ENCODE data around the gene OSBPL5.

The OSBPL5 gene

GRCh38 chr11:3087821-3088800 lies 77.0 kb downstream of the OSBPL5 start:
- Histone ChIP-seq H3K27me3 (ENCODE audit: insufficient read depth, low read length, poor library complexity, severe bottlenecking) (no peaks in the 10 kb centered on the region), H3K4me1 (ENCODE audit: insufficient read depth, low read length, poor library complexity, severe bottlenecking) (no peaks in the 10 kb centered on the region), H4K20me1 (ENCODE audit: insufficient read depth, low read length, poor library complexity, severe bottlenecking) (no peaks in the 10 kb centered on the region), H3K79me2 (ENCODE audit: insufficient read depth, low read length) (no peaks in the 10 kb centered on the region), H3K9ac (ENCODE audit: low read depth, low read length, poor library complexity, severe bottlenecking) (no peak overlapping the region), H3K36me3 (ENCODE audit: insufficient read depth, low read length) (no peaks in the 10 kb centered on the region), H3K9me3 (ENCODE audit: insufficient read depth, low read depth, low read length) (no peaks in the 10 kb centered on the region), H3K4me2 (ENCODE audit: low read depth, low read length, poor library complexity, severe bottlenecking) (no peak overlapping the region), H2AFZ (ENCODE audit: low read length) (no peak overlapping the region), H3K4me3 (ENCODE audit: low read length, poor library complexity, severe bottlenecking) (no peak overlapping the region), H3F3A (ENCODE audit: low read depth) (no peaks in the 10 kb centered on the region), H3K9me2 (replicated peaks; ENCODE audit: low read depth, low read length) (no peaks in the 10 kb centered on the region)
- no peak for TF ChIP-seq EZH2phosphoT487 (IDR thresholded peaks at IDR 0.05; ENCODE audit: borderline replicate concordance)
- TF ChIP-seq CTCF (conservative IDR thresholded peaks at IDR 0.05; ENCODE audit: low read length), result no peak

GRCh38 chr11:3087373-3087772 lies 77.7 kb downstream of the OSBPL5 start:
- Histone ChIP-seq H3K9me2 (replicated peaks; ENCODE audit: low read depth, low read length) (no peaks in the 10 kb centered on the region), H3K27me3 (ENCODE audit: insufficient read depth, low read length, poor library complexity, severe bottlenecking) (no peaks in the 10 kb centered on the region), H3K4me2 (ENCODE audit: low read depth, low read length, poor library complexity, severe bottlenecking) (no peak overlapping the region), H3K9ac (ENCODE audit: low read depth, low read length, poor library complexity, severe bottlenecking) (no peak overlapping the region), H3K9me3 (ENCODE audit: insufficient read depth, low read depth, low read length) (no peaks in the 10 kb centered on the region), H3K4me1 (ENCODE audit: insufficient read depth, low read length, poor library complexity, severe bottlenecking) (no peaks in the 10 kb centered on the region), H3K36me3 (ENCODE audit: insufficient read depth, low read length) (no peaks in the 10 kb centered on the region), H3K79me2 (ENCODE audit: insufficient read depth, low read length) (no peaks in the 10 kb centered on the region), H3F3A (ENCODE audit: low read depth) (no peaks in the 10 kb centered on the region), H3K4me3 (ENCODE audit: low read length, poor library complexity, severe bottlenecking) (no peak overlapping the region), H4K20me1 (ENCODE audit: insufficient read depth, low read length, poor library complexity, severe bottlenecking) (no peaks in the 10 kb centered on the region), H2AFZ (ENCODE audit: low read length) (no peak overlapping the region)
- TF ChIP-seq EZH2phosphoT487 (IDR thresholded peaks at IDR 0.05; ENCODE audit: borderline replicate concordance) (no peak), CTCF (conservative IDR thresholded peaks at IDR 0.05; ENCODE audit: low read length) (no peak)

GRCh38 chr11:3086671-3087150 lies 78.4 kb downstream of the OSBPL5 start:
- Histone ChIP-seq H3K9me2 (replicated peaks; ENCODE audit: low read depth, low read length) (no peaks in the 10 kb centered on the region), H3K9ac (ENCODE audit: low read depth, low read length, poor library complexity, severe bottlenecking) (no peak overlapping the region), H4K20me1 (ENCODE audit: insufficient read depth, low read length, poor library complexity, severe bottlenecking) (no peaks in the 10 kb centered on the region)

More at GRCh38 chr11:3086671-3087150, 78.4 kb downstream of the OSBPL5 start:
- H3K36me3 ChIP-seq (ENCODE audit: insufficient read depth, low read length), result no peaks in the 10 kb centered on the region
- H3K4me1 ChIP-seq (ENCODE audit: insufficient read depth, low read length, poor library complexity, severe bottlenecking), result no peaks in the 10 kb centered on the region
- no peak overlapping the region for H3K4me2 ChIP-seq (ENCODE audit: low read depth, low read length, poor library complexity, severe bottlenecking)
- no peak for TF ChIP-seq EZH2phosphoT487 (IDR thresholded peaks at IDR 0.05; ENCODE audit: borderline replicate concordance)
- no peak for TF ChIP-seq CTCF (conservative IDR thresholded peaks at IDR 0.05; ENCODE audit: low read length)
- no peak overlapping the region for H3K4me3 ChIP-seq (ENCODE audit: low read length, poor library complexity, severe bottlenecking)
- H2AFZ ChIP-seq (ENCODE audit: low read length), result no peak overlapping the region
- no peaks in the 10 kb centered on the region for H3F3A ChIP-seq (ENCODE audit: low read depth)
- no peaks in the 10 kb centered on the region for H3K27me3 ChIP-seq (ENCODE audit: insufficient read depth, low read length, poor library complexity, severe bottlenecking)
- no peaks in the 10 kb centered on the region for H3K79me2 ChIP-seq (ENCODE audit: insufficient read depth, low read length)
- H3K9me3 ChIP-seq (ENCODE audit: insufficient read depth, low read depth, low read length), result no peaks in the 10 kb centered on the region

All from Loucy (cell line).